Esophagus muscularis mucosa (tissue), 4 donors: ENCODE data around the gene CYP51A1. TPM values are rescaled to one million over a fixed set of nuclear protein-coding genes. Genes with fewer than 3 reads are reported as not detected.
"Not testable (repeated sequence)": the region's sequence is repeated elsewhere in the genome, so short reads cannot be mapped to it uniquely, and the experiment has no call there.

Experiments used
- DNase-seq: peaks from one replicate; pipeline ENCODE4 v3.0.0-alpha.2; 2017; ENCODE audit errors: extremely low spot score
- H3K27ac ChIP-seq, 4 donors: fragments of 200-600 bp; sonication (generic); replicated peaks in 1 of 4; 1 replicate in 3 of 4; 2 replicates in 1 of 4; pipeline ENCODE4 v1.5.1; 2016 to 2019; ENCODE audit warnings: mild to moderate bottlenecking in 1 of 4
- H3K27me3 ChIP-seq, 4 donors: fragments of 200-600 bp; sonication (generic); one replicate each; pipeline versions ENCODE4 v1.5.1 to v1.6.0; 2016 to 2019
- H3K36me3 ChIP-seq, 4 donors: fragments of 200-600 bp; sonication (generic); one replicate each; pipeline ENCODE4 v1.5.1; 2016 to 2019
- H3K4me1 ChIP-seq, 4 donors: fragments of 200-600 bp; sonication (generic); one replicate each; pipeline ENCODE4 v1.5.1; 2016 to 2019
- H3K4me3 ChIP-seq, 4 donors: fragments of 200-600 bp; sonication (generic); 1 replicate in 2 of 4; 2 replicates in 2 of 4; pipeline ENCODE4 v1.5.1; 2016 to 2019; ENCODE audit warnings: mild to moderate bottlenecking in 4 of 4, moderate library complexity in 1 of 4
- H3K9me3 ChIP-seq, 4 donors: fragments of 200-600 bp; sonication (generic); 1 replicate in 3 of 4; 2 replicates in 1 of 4; pipeline ENCODE4 v1.5.1; 2016 to 2019
- EP300 ChIP-seq: sonication (generic); formaldehyde crosslinking; IDR thresholded peaks from one replicate; pipeline ENCODE4 v1.6.1; 2017; ENCODE audit warnings: antibody characterized with exemption
- POLR2A ChIP-seq: fragments of 450-650 bp; IDR thresholded peaks from one replicate; pipeline ENCODE4 v1.6.1; 2017; ENCODE audit warnings: antibody characterized with exemption, moderate library complexity, mild to moderate bottlenecking, low read depth
- POLR2AphosphoS5 ChIP-seq, 2 donors: sonication (generic); formaldehyde crosslinking; IDR thresholded peaks; one replicate each; pipeline ENCODE4 v1.6.1; 2017; ENCODE audit warnings: antibody characterized with exemption in 2 of 2
- WGBS: methylation state at CpG from one replicate; pipeline ENCODE4 v1.1.5; 2018; 5-methylcytosine and 5-hydroxymethylcytosine counted together
- intact Hi-C: fragments of 100-400 bp; cut with DNase I; formaldehyde crosslinking; loops from one replicate; pipeline ENCODE4 v1.15.1; 2023
- total RNA-seq, 4 donors: library from RNA; depleted of rRNA; stranded (reverse); fragments of >200 nt; gene quantifications; one replicate each; pipeline versions ENCODE4 v1.1.0 to v1.2.1, GENCODE V29; 2016
- TF ChIP-seq, protein P1 (sequence below), 3 experiments: fragments of 200-600 bp in 2 of 3; fragments of 450-650 bp in 1 of 3; sonication (generic) in 2 of 3; IDR thresholded peaks; one replicate each; pipeline ENCODE4 v1.5.1; 2017 to 2019; ENCODE audit warnings: antibody characterized with exemption in 3 of 3, mild to moderate bottlenecking in 2 of 3, moderate library complexity in 1 of 3

CYP51A1 gene
- total RNA-seq, 4 donors from 2014 or later = 21.7 to 32.8 (median 27.3) TPM

DNA sequence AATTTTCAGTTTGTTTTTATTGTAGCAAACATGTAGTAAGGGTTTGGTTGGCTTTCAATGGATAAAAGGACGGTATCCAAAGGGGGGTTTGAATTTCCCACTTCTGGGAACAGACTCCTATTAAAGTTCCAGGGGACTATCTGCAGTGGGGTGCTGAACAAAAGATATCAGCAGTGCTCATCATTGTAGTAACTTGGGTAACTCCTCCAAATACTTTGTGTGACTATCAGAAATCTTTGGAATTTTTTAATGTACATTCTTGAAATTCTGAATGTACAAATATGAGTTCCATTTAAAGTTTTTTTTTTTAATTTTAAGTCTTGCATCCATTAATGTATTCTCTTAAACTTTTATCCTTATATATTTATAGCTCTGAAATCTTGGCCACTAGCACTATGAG is 42.1 kb downstream of the CYP51A1 start:
- Histone ChIP-seq H3K27ac (no peak overlapping the region), H3K36me3 (peaks cover 51 to 92% (median 73%) of the 10 kb centered on the region in 4 donors), H3K9me3 (no peaks in the 10 kb centered on the region), H3K27me3 (no peaks in the 10 kb centered on the region), H3K4me3 (no peak overlapping the region), H3K4me1 (no peaks in the 10 kb centered on the region)
- DNase-seq = no peak
- 95% methylated on average over 1 of the region's 1 CpG for WGBS
- intact Hi-C loops = no loop called here
- TF ChIP-seq POLR2A (no peak), POLR2AphosphoS5 (IDR thresholded peaks at IDR 0.05) (no peak), EP300 (no peak)
- TF ChIP-seq, protein P1, sequence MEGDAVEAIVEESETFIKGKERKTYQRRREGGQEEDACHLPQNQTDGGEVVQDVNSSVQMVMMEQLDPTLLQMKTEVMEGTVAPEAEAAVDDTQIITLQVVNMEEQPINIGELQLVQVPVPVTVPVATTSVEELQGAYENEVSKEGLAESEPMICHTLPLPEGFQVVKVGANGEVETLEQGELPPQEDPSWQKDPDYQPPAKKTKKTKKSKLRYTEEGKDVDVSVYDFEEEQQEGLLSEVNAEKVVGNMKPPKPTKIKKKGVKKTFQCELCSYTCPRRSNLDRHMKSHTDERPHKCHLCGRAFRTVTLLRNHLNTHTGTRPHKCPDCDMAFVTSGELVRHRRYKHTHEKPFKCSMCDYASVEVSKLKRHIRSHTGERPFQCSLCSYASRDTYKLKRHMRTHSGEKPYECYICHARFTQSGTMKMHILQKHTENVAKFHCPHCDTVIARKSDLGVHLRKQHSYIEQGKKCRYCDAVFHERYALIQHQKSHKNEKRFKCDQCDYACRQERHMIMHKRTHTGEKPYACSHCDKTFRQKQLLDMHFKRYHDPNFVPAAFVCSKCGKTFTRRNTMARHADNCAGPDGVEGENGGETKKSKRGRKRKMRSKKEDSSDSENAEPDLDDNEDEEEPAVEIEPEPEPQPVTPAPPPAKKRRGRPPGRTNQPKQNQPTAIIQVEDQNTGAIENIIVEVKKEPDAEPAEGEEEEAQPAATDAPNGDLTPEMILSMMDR (IDR thresholded peaks at IDR 0.05) = no peak

DNA sequence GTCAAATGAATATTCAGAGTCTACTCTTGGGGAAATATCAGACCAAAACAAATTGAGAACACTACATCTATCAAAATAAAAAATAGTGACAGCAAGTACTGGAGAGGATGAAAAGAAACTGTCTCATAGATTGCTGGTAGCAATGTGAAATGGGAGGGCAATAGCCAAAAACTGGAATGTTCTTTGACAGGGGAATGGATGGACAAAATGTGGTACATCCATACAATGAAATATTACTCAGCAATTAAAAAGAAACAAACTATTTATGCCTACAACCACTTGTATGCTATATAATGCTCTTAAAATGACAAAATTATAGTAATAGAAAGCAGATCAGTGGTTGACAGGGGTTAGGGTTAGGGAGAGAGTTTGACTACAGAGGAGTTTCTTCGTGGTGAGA is 46.0 kb downstream of the CYP51A1 start:
- H3K9me3 ChIP-seq = no peaks in the 10 kb centered on the region
- TF ChIP-seq EP300 (no peak), POLR2AphosphoS5 (IDR thresholded peaks at IDR 0.05) (no peak), POLR2A (no peak)
- TF ChIP-seq, protein P1 (IDR thresholded peaks at IDR 0.05) = no peak
- WGBS = 96% methylated on average over 1 of the region's 1 CpG
- H3K36me3 ChIP-seq = peaks cover 57 to 95% (median 79%) of the 10 kb centered on the region in 4 donors
- no peaks in the 10 kb centered on the region for H3K4me1 ChIP-seq
- no peak overlapping the region for H3K27ac ChIP-seq
- no peak for DNase-seq
- no peak overlapping the region for H3K4me3 ChIP-seq
- H3K27me3 ChIP-seq = no peaks in the 10 kb centered on the region
- intact Hi-C loops = no loop called here

DNA sequence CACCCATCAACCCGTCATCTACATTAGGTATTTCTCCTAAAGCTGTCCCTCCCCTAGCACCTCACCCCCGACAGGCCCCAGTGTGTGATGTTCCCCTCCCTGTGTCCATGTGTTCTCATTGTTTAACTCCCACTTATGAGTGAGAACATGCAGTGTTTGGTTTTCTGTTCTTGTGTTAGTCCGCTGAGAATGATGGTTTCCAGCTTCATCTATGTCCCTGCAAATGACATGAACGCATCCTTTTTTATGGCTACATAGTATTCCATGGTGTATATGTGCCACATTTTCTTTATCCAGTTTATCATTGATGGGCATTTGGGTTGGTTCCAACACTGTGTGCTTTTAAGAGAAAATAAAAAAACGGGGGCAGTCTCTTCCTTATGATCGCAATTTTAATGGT is 50.4 kb downstream of the CYP51A1 start:
- H3K27me3 ChIP-seq, intact Hi-C loops, H3K27ac ChIP-seq, DNase-seq, H3K4me1 ChIP-seq, H3K9me3 ChIP-seq, H3K4me3 ChIP-seq: not testable (repeated sequence)
- H3K36me3 ChIP-seq = peaks cover 35 to 90% (median 64%) of the 10 kb centered on the region in 4 donors
- 96% methylated on average over 6 of the region's 6 CpGs for WGBS

DNA sequence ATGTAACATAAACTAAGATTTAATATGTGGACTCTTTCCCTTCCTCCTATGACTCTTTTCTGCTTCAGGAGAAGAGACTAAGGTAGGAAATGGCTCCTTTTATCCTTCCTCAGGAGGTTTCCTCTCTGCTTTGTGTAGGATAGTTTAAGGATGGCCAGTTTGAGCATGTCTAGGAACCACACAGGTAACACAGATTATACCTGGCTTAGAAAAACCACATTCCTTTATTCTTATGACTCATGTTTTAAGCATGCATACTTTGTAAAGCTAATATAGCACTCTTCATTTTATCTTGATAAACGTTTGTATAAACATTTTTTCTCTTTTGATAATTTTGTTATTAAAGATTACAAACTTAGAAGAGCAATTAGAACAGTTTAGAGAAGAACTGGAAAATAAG is 57.8 kb downstream of the CYP51A1 start:
- Histone ChIP-seq H3K36me3 (peaks cover 10 to 77% (median 45%) of the 10 kb centered on the region in 4 donors), H3K4me3 (no peak overlapping the region), H3K9me3 (no peaks in the 10 kb centered on the region), H3K27me3 (no peaks in the 10 kb centered on the region), H3K4me1 (no peaks in the 10 kb centered on the region), H3K27ac (no peak overlapping the region)
- DNase-seq = no peak
- intact Hi-C loops = no loop called here
- TF ChIP-seq, protein P1 (IDR thresholded peaks at IDR 0.05) = no peak
- TF ChIP-seq EP300 = no peak
- no peak for TF ChIP-seq POLR2AphosphoS5 (IDR thresholded peaks at IDR 0.05)
- no peak for TF ChIP-seq POLR2A
- WGBS = 65% methylated on average over 1 of the region's 1 CpG

DNA sequence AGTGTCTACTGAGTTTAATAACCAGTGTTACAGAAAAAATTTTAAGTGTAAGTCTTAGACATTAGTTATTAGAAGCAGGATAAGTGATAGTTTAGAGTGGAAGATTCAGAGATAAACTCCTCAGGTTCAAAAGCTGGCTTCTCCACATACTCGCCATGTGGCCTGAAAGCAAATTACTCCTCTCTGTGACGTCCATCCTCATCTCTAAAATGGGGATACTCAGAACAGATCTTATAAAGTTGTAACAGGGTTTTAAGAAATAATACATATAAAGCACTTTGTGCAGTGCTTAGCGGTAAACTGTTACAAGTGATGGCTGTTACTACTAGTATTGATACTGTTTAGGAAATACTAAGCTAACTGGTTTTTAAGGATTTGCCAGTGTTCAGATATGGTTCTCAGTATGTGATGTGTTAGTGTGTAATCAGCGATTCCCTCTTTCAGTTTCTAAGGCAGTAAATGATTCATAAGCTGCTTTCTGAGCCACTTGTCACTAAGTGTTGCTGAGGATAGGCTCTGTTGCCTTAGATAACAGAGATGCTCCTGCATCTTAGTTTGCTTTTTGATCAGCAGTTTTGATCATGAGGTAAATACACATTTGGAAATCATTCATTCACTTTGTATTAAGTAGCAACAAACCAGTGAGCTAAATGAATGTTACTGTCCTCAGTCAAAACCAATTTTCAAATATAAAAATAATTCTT is 58.7 kb downstream of the CYP51A1 start:
- intact Hi-C loops = no loop called here
- Histone ChIP-seq H3K4me3 (no peak overlapping the region), H3K27ac (no peak overlapping the region), H3K4me1 (no peaks in the 10 kb centered on the region), H3K9me3 (no peaks in the 10 kb centered on the region), H3K36me3 (peaks cover 13 to 84% (median 50%) of the 10 kb centered on the region in 4 donors), H3K27me3 (no peaks in the 10 kb centered on the region)
- TF ChIP-seq POLR2AphosphoS5 (IDR thresholded peaks at IDR 0.05) (no peak), POLR2A (no peak), EP300 (no peak)
- TF ChIP-seq, protein P1 (IDR thresholded peaks at IDR 0.05) = no peak
- no peak for DNase-seq
- WGBS = 94% methylated on average over 4 of the region's 4 CpGs
